ENCODE data around the gene TXNL4A. TPM values are rescaled to one million over a fixed set of nuclear protein-coding genes. Genes with fewer than 3 reads are reported as not detected.

Gene TXNL4A
- total RNA-seq, 1 donor from 2014 or later = 79.6 TPM

GRCh38 chr18:79955302-79956075, 32.9 kb downstream of the TXNL4A start:
- Histone ChIP-seq H3K36me3 (ENCODE audit: control insufficient read depth, insufficient read depth, low read length) (no peaks in the 10 kb centered on the region), H3K4me3 (ENCODE audit: low read depth, low read length) (no peak overlapping the region), H3K27me3 (ENCODE audit: control insufficient read depth, insufficient read depth, low read length) (no peaks in the 10 kb centered on the region)
- TF ChIP-seq CTCF (IDR thresholded peaks at IDR 0.05; ENCODE audit: insufficient read depth, low read length, poor library complexity, severe bottlenecking) = no peak
- no peak for DNase-seq (ENCODE audit: low read depth)

GRCh38 chr18:79954791-79955190, 33.6 kb downstream of the TXNL4A start:
- Histone ChIP-seq H3K27me3 (ENCODE audit: control insufficient read depth, insufficient read depth, low read length) (no peaks in the 10 kb centered on the region), H3K36me3 (ENCODE audit: control insufficient read depth, insufficient read depth, low read length) (no peaks in the 10 kb centered on the region), H3K4me3 (ENCODE audit: low read depth, low read length) (no peak overlapping the region)
- no peak for TF ChIP-seq CTCF (IDR thresholded peaks at IDR 0.05; ENCODE audit: insufficient read depth, low read length, poor library complexity, severe bottlenecking)
- no peak for DNase-seq (ENCODE audit: low read depth)

GRCh38 chr18:79953971-79954651, 34.3 kb downstream of the TXNL4A start:
- no peak for DNase-seq (ENCODE audit: low read depth)

GRCh38 chr18:79952996-79953559, 35.3 kb downstream of the TXNL4A start:
- Histone ChIP-seq H3K36me3 (ENCODE audit: control insufficient read depth, insufficient read depth, low read length) (no peaks in the 10 kb centered on the region), H3K4me3 (ENCODE audit: low read depth, low read length) (no peak overlapping the region), H3K27me3 (ENCODE audit: control insufficient read depth, insufficient read depth, low read length) (no peaks in the 10 kb centered on the region)
- no peak for TF ChIP-seq CTCF (IDR thresholded peaks at IDR 0.05; ENCODE audit: insufficient read depth, low read length, poor library complexity, severe bottlenecking)
- DNase-seq (ENCODE audit: low read depth) = no peak

More at GRCh38 chr18:79953971-79954651, 34.3 kb downstream of the TXNL4A start:
- no peaks in the 10 kb centered on the region for H3K36me3 ChIP-seq (ENCODE audit: control insufficient read depth, insufficient read depth, low read length)
- no peaks in the 10 kb centered on the region for H3K27me3 ChIP-seq (ENCODE audit: control insufficient read depth, insufficient read depth, low read length)
- TF ChIP-seq CTCF (IDR thresholded peaks at IDR 0.05; ENCODE audit: insufficient read depth, low read length, poor library complexity, severe bottlenecking) = no peak
- no peak overlapping the region for H3K4me3 ChIP-seq (ENCODE audit: low read depth, low read length)

GRCh38 chr18:79952456-79952995, 35.8 kb downstream of the TXNL4A start:
- Histone ChIP-seq H3K4me3 (ENCODE audit: low read depth, low read length) (peak overlapping the region; percentile 81), H3K36me3 (ENCODE audit: control insufficient read depth, insufficient read depth, low read length) (no peaks in the 10 kb centered on the region), H3K27me3 (ENCODE audit: control insufficient read depth, insufficient read depth, low read length) (no peaks in the 10 kb centered on the region)
- no peak for DNase-seq (ENCODE audit: low read depth)
- TF ChIP-seq CTCF (IDR thresholded peaks at IDR 0.05; ENCODE audit: insufficient read depth, low read length, poor library complexity, severe bottlenecking) = no peak

Measured in kidney epithelial cell (primary cell).